ENCODE results near the gene PRKN. TPM values are rescaled to one million over a fixed set of nuclear protein-coding genes. Genes with fewer than 3 reads are reported as not detected.

PRKN gene
- total and polyA plus RNA-seq, 10 donors = 0.23 to 14.1 (median 7.0) TPM

DNA sequence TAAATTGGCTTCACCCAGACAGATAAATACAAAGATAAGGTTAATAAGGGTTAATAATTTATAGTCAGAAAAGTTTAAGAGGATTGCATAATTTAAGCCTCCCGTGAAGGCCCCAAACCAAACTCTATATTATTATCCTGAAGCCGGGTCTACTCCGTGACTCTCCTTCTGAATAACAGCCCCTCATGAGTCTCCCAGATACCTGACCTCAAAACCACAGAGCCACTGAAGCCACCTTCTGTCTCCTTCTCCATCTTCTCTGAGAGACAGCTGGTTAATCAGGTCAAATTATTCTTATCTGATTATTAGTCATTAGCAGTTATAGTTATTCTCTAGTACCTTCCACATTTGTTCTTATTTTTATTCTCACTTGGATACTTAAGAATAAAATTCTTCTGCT, 884.5 kb downstream of the PRKN start:
- H3K27me3 ChIP-seq (replicated peaks in 1 of 7) = no peaks in the 10 kb centered on the region
- H3K27ac ChIP-seq = no peak overlapping the region
- TF ChIP-seq, protein P1, sequence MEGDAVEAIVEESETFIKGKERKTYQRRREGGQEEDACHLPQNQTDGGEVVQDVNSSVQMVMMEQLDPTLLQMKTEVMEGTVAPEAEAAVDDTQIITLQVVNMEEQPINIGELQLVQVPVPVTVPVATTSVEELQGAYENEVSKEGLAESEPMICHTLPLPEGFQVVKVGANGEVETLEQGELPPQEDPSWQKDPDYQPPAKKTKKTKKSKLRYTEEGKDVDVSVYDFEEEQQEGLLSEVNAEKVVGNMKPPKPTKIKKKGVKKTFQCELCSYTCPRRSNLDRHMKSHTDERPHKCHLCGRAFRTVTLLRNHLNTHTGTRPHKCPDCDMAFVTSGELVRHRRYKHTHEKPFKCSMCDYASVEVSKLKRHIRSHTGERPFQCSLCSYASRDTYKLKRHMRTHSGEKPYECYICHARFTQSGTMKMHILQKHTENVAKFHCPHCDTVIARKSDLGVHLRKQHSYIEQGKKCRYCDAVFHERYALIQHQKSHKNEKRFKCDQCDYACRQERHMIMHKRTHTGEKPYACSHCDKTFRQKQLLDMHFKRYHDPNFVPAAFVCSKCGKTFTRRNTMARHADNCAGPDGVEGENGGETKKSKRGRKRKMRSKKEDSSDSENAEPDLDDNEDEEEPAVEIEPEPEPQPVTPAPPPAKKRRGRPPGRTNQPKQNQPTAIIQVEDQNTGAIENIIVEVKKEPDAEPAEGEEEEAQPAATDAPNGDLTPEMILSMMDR (IDR thresholded peaks at IDR 0.05 in 8 of 11, conservative IDR thresholded peaks at IDR 0.05 in 3 of 11) = no peak
- TF ChIP-seq POLR2AphosphoS5 (IDR thresholded peaks at IDR 0.05) (no peak), POLR2A (IDR thresholded peaks at IDR 0.05) (no peak)
- intact Hi-C loops (cut with DNase I; ENCODE audit: low total_unique reads) = no loop called here
- no peak for DNase-seq
- H3K4me3 ChIP-seq = no peak overlapping the region
- WGBS, 5 donors = 56 to 73% (median 64%) methylated on average over 3 of the region's 3 CpGs
- no peaks in the 10 kb centered on the region for H3K9me3 ChIP-seq
- no peaks in the 10 kb centered on the region for H3K4me1 ChIP-seq
- H3K36me3 ChIP-seq = no peaks in the 10 kb centered on the region

DNA sequence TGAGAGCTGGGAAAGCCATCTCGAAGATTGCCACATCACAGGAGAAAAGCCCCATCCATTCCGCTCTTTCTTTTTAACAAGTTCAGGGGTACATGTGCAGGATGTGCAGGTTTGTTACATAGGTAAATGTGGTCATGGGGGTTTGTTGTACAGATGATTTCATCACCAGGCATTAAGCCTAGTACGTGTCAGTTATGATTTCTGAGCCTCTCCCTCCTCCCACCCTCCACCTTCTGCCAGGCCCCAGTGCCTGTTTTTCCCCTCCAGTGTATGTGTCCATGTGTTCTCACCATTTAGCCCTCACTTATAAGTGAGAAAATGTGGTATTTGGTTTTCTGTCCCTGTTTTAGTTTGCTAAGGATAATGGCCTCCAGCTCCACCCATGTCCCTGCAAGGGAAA, 887.2 kb downstream of the PRKN start:
- H3K27me3 ChIP-seq (replicated peaks in 1 of 7) = no peaks in the 10 kb centered on the region
- 78 to 85% (median 81%) methylated on average over 3 of the region's 3 CpGs for WGBS, 5 donors
- intact Hi-C loops (cut with DNase I; ENCODE audit: low total_unique reads) = no loop called here

DNA sequence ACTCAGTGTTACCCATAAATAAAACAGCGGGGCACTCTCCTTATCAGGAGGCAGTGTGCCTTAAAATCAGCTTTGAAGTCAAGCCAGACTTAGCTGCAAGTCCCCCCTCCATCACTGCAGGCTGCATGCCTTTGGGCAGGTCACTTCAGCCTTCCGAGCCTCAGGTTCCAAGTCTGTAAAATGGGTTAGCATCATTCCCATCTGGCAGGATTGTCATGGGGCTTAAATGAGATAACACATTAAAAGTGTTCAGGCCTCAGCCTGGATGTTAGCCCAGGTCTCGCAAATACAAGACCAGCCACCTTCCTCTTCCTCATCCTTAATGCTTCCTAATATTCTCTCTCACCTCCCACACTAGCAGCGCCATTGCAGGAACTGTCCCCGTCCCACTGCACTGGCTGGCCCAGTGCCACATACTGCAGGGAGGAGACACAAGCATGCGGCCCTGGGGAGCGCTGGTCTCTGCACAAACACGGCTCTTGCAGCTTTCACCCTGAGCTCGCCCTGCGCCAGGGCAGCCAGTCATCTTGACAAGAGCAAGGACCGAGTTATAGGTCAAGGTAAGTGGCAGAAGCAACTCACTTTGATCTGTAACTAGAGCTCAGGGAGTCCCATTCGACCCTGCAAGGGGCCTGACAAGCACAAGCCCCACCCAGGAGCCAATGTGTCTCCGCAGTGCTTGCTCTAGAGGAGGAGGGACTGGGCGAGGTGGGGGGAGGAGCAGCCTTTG, 889.1 kb downstream of the PRKN start:
- TF ChIP-seq, protein P1 (IDR thresholded peaks at IDR 0.05 in 8 of 11, conservative IDR thresholded peaks at IDR 0.05 in 3 of 11) = no peak
- Histone ChIP-seq H3K27ac (no peak overlapping the region), H3K4me1 (no peaks in the 10 kb centered on the region), H3K4me3 (no peak overlapping the region), H3K9me3 (no peaks in the 10 kb centered on the region), H3K27me3 (replicated peaks in 1 of 7) (no peaks in the 10 kb centered on the region), H3K36me3 (no peaks in the 10 kb centered on the region)
- WGBS, 5 donors = 59 to 80% (median 69%) methylated on average over 14 of the region's 14 CpGs
- intact Hi-C loops (cut with DNase I; ENCODE audit: low total_unique reads) = no loop called here
- DNase-seq = no peak

More for the DNA sequence above, 887.2 kb downstream of the PRKN start:
- no peaks in the 10 kb centered on the region for H3K36me3 ChIP-seq
- no peak overlapping the region for H3K27ac ChIP-seq
- no peaks in the 10 kb centered on the region for H3K4me1 ChIP-seq
- DNase-seq = no peak
- H3K4me3 ChIP-seq = no peak overlapping the region
- TF ChIP-seq, protein P1 (IDR thresholded peaks at IDR 0.05 in 8 of 11, conservative IDR thresholded peaks at IDR 0.05 in 3 of 11) = no peak
- no peak for TF ChIP-seq POLR2AphosphoS5 (IDR thresholded peaks at IDR 0.05)
- TF ChIP-seq POLR2A (IDR thresholded peaks at IDR 0.05) = no peak
- H3K9me3 ChIP-seq = no peaks in the 10 kb centered on the region

DNA sequence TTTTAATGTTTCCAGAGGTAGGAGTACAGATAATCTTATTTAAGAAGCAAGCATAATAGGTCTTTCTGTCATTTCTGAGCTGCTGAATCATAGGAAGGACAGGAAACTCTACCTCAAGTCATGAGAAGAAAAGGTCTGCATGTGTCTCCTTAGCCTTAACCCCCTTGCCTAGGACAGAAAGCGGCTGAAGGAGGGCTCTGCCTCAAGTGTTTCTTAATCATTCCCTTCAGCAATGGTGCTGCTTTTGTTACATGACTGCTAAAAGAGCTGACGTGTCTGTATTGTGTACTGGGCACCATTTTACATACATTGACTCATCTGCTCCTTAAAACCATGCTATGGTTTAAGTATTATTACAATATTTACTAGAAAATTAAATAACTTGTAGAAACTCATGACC, 889.7 kb downstream of the PRKN start:
- Histone ChIP-seq H3K27ac (no peak overlapping the region), H3K27me3 (replicated peaks in 1 of 7) (no peaks in the 10 kb centered on the region), H3K9me3 (no peaks in the 10 kb centered on the region), H3K4me3 (no peak overlapping the region), H3K36me3 (no peaks in the 10 kb centered on the region), H3K4me1 (no peaks in the 10 kb centered on the region)
- intact Hi-C loops (cut with DNase I; ENCODE audit: low total_unique reads) = no loop called here
- TF ChIP-seq, protein P1 (IDR thresholded peaks at IDR 0.05 in 8 of 11, conservative IDR thresholded peaks at IDR 0.05 in 3 of 11) = no peak
- TF ChIP-seq POLR2AphosphoS5 (IDR thresholded peaks at IDR 0.05) (no peak), POLR2A (IDR thresholded peaks at IDR 0.05) (no peak)
- no peak for DNase-seq
- WGBS, 5 donors = 66 to 82% (median 72%) methylated on average over 2 of the region's 2 CpGs
